Heart right ventricle (tissue), 16 donors: Measurements from ENCODE around the gene TRMT11. TPM values are rescaled to one million over a fixed set of nuclear protein-coding genes. Genes with fewer than 3 reads are reported as not detected.
A peak's percentile ranks its signal among the peaks of the same experiment; 100 is the strongest.
"Not testable (repeated sequence)": the region's sequence is repeated elsewhere in the genome, so short reads cannot be mapped to it uniquely, and the experiment has no call there.

Source experiments
- ATAC-seq, 8 donors: fragments of 200-7000 bp; cut with Tn5 transposase; one replicate each; pipeline ENCODE4 v1.9.1; 2020; ENCODE audit warnings: mild to moderate bottlenecking in 8 of 8, moderate library complexity in 8 of 8, moderate number of reproducible peaks in 1 of 8
- DNase-seq, 2 donors: peaks; one replicate each; pipeline ENCODE4 v3.0.0-alpha.2; 2020
- H3K27ac ChIP-seq, 10 donors: fragments of 200-600 bp; sonication (generic) in 2 of 10; one replicate each; pipeline versions ENCODE4 v1.5.0 to v1.8.0; 2020 to 2022; ENCODE audit warnings: mild to moderate bottlenecking in 3 of 10
- H3K27me3 ChIP-seq, 7 donors: fragments of 200-600 bp; one replicate each; pipeline ENCODE4 v1.8.0; 2021 to 2022; ENCODE audit warnings: mild to moderate bottlenecking in 2 of 7
- H3K36me3 ChIP-seq, 9 donors: fragments of 200-600 bp; sonication (generic) in 1 of 9; one replicate each; pipeline versions ENCODE4 v1.5.0 to v1.8.0; 2020 to 2022; ENCODE audit warnings: mild to moderate bottlenecking in 2 of 9
- H3K4me1 ChIP-seq, 9 donors: fragments of 200-600 bp; sonication (generic) in 1 of 9; one replicate each; pipeline versions ENCODE4 v1.5.0 to v1.8.0; 2020 to 2022; ENCODE audit warnings: mild to moderate bottlenecking in 4 of 9
- H3K4me3 ChIP-seq, 10 donors: fragments of 200-600 bp; sonication (generic) in 2 of 10; one replicate each; pipeline versions ENCODE4 v1.5.0 to v1.8.0; 2020 to 2022; ENCODE audit warnings: mild to moderate bottlenecking in 7 of 10, moderate library complexity in 2 of 10
- H3K9me3 ChIP-seq, 11 donors: fragments of 200-600 bp in 10 of 11; sonication (generic) in 2 of 11; one replicate each; pipeline versions ENCODE4 v1.5.0 to v1.8.0; 2013 to 2022; ENCODE audit warnings: mild to moderate bottlenecking in 2 of 11, control low read depth in 1 of 11, moderate library complexity in 1 of 11
- WGBS, 2 donors: extraction: QIAGEN DNeasy Blood & Tissue Kit; methylation state at CpG; one replicate each; pipeline ENCODE4 v1.1.7; 2013; ENCODE audit warnings: inconsistent platforms in 1 of 2; 5-methylcytosine and 5-hydroxymethylcytosine counted together
- intact Hi-C, 10 donors: fragments of 100-400 bp; cut with DNase I; formaldehyde crosslinking; loops; one replicate each; pipeline versions ENCODE4 v1.11.1 to v1.14.2; 2022
- polyA plus RNA-seq, 2 donors: library from polyadenylated mRNA; stranded (reverse); fragments of 200-250 nt; gene quantifications; one replicate each; pipeline ENCODE4 v1.2.3, GENCODE V29; 2013
- total RNA-seq, 10 donors: library from RNA; stranded (reverse); fragmentation: NEBNext Ultra II Directional in 3 of 10; extraction: Animal tissue kit (Norgen Biotek cat#: 25700) in 3 of 10; gene quantifications; one replicate each; pipeline versions ENCODE4 v1.2.1 to v1.2.4, GENCODE V29; 2021 to 2023
- TF ChIP-seq, protein P1 (sequence below), 9 donors: fragments of 200-600 bp; sonication (generic) in 2 of 9; IDR thresholded peaks; one replicate each; pipeline versions ENCODE4 v1.5.0 to v1.8.0; 2021 to 2022; ENCODE audit warnings: antibody characterized with exemption in 9 of 9, mild to moderate bottlenecking in 5 of 9, moderate library complexity in 1 of 9
- donor health status: Arrhythmogenic right ventricular cardiomyopathy.
- donor health status: ischemic (EF 13 %, LVEDD 7.1; RV severe dilation, severe dysfunction).
- donor health status: healthy with polysubstance abuse.
- donor health status: DM: no; HTN: yes; CAD: no.
- donor health status: DM: no; HTN: no; CAD: no.
- donor health status: ischemic (EF 25% LVEDD 6.9; RV normal size, moderate dysfunction).
- donor health status: ischemic (EF 25% LVEDD 5.7; RV mildly dilated, moderate dysfunction).
- donor health status: healthy.
- donor health status: DM: yes; HTN: yes; CAD: no.
- donor health status: Ischemic cardiomyopathy.
- donor health status: ischemic (EF 35%, LVEDD 5.7; RV mildly dilated, moderate dysfunction).
- donor health status: nonischemic (EF 11% LVEDD 7.7; RV severe dilation, severe dysfunction).
- donor health status: DM: yes; HTN: yes; CAD: no.
- donor health status: PGD.
- donor health status: ischemic (EF 29% LVEDD 5.4; RV normal size, mild dysfunction).
- donor health status: nonischemic (EF 23%, LVEDD 6.1; RV moderate dilation, normal function).

Gene TRMT11
- total and polyA plus RNA-seq, 12 donors = 7.2 to 15.8 (median 11.0) TPM

DNA sequence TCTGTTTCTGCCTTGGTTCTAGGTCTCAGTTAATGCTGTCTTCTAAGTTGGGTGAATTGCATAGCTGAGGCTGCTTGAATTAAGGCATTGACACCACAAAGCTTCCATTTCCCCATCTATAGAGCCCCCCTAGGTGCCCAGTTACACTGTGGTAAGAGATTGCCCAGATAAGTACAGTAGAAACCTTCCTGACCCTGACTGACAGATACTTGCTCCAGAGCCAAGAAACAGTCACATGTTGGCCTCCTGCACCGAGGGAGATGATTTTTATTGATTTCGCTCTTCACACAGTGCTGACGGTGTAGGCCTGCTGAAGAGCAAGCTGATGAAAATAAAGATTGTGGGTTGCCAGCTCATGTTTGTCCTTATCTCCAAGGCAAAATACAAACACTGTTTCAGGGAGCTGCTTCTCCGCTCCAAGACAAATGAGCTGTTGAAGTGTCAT, 67.9 kb downstream of the TRMT11 start:
- TF ChIP-seq, protein P1, sequence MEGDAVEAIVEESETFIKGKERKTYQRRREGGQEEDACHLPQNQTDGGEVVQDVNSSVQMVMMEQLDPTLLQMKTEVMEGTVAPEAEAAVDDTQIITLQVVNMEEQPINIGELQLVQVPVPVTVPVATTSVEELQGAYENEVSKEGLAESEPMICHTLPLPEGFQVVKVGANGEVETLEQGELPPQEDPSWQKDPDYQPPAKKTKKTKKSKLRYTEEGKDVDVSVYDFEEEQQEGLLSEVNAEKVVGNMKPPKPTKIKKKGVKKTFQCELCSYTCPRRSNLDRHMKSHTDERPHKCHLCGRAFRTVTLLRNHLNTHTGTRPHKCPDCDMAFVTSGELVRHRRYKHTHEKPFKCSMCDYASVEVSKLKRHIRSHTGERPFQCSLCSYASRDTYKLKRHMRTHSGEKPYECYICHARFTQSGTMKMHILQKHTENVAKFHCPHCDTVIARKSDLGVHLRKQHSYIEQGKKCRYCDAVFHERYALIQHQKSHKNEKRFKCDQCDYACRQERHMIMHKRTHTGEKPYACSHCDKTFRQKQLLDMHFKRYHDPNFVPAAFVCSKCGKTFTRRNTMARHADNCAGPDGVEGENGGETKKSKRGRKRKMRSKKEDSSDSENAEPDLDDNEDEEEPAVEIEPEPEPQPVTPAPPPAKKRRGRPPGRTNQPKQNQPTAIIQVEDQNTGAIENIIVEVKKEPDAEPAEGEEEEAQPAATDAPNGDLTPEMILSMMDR (IDR thresholded peaks at IDR 0.05) = no peak
- peaks cover 0 to 14% (median 0%) of the 10 kb centered on the region in 9 donors for H3K36me3 ChIP-seq
- H3K27ac ChIP-seq = no peak overlapping the region
- no peaks in the 10 kb centered on the region for H3K27me3 ChIP-seq
- ATAC-seq = peak in 4 of 8 donors; percentile 8 to 48 (median 15)
- H3K4me3 ChIP-seq = no peak overlapping the region
- intact Hi-C loops = no loop called here
- WGBS, 2 donors = 58 to 66% methylated on average over 4 of the region's 4 CpGs
- no peak for DNase-seq
- peaks cover 0 to 7% (median 0%) of the 10 kb centered on the region in 11 donors for H3K9me3 ChIP-seq
- H3K4me1 ChIP-seq = peaks cover 0 to 10% (median 0%) of the 10 kb centered on the region in 9 donors

DNA sequence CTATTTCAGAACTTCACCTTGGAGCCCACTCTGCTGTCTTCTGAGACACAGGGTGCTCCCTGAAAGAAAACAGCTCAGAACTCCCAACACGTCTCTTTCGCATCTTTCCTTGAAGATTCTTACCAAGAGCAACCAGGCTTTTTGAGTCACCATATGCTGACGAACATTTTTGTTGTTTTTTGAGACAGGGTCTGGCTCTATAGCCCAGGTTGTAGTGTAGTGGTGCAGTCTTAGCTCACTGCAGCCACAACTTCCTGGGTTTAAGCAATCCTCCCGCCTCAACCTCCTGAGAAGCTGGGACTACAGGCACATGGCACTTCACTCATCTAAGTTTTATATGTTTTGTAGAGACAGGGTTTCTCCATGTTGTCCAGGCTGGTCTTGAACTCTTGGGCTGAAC, 68.5 kb downstream of the TRMT11 start:
- DNase-seq (no peak), ATAC-seq (no peak)
- Histone ChIP-seq H3K27ac (no peak overlapping the region), H3K9me3 (peaks cover 0 to 7% (median 0%) of the 10 kb centered on the region in 11 donors), H3K4me3 (no peak overlapping the region), H3K4me1 (peaks cover 0 to 10% (median 0%) of the 10 kb centered on the region in 9 donors), H3K27me3 (no peaks in the 10 kb centered on the region), H3K36me3 (peaks cover 0 to 14% (median 0%) of the 10 kb centered on the region in 9 donors)
- intact Hi-C loops = no loop called here
- 91% methylated on average over 4 of the region's 4 CpGs for WGBS, 2 donors
- TF ChIP-seq, protein P1 (IDR thresholded peaks at IDR 0.05) = no peak

DNA sequence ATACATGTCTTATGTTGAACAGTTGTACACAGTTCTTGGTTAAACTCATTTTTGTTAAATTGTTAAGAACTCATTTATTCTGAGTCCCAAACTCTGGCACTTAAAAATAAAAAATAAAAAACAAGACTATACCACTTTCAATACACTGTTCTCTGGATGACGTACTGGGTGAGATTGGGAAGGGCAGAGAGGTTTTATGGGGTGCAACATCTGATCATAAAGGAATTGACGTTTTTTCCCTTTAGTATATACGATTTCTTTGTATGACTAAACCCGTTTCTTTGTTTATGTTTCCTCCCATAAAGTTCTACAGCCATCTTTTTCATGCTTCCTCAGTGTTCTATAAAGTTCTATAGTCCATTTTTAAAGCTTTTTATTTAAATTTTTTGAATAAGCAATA, 69.1 kb downstream of the TRMT11 start:
- intact Hi-C loops = no loop called here
- H3K36me3 ChIP-seq = peaks cover 0 to 20% (median 0%) of the 10 kb centered on the region in 9 donors
- TF ChIP-seq, protein P1 (IDR thresholded peaks at IDR 0.05) = no peak
- peaks cover 0 to 7% (median 0%) of the 10 kb centered on the region in 11 donors for H3K9me3 ChIP-seq
- no peak for DNase-seq
- no peaks in the 10 kb centered on the region for H3K27me3 ChIP-seq
- no peak overlapping the region for H3K27ac ChIP-seq
- 92 to 98% methylated on average over 4 of the region's 4 CpGs for WGBS, 2 donors
- H3K4me1 ChIP-seq = peaks cover 0 to 10% (median 0%) of the 10 kb centered on the region in 9 donors
- no peak for ATAC-seq
- no peak overlapping the region for H3K4me3 ChIP-seq

DNA sequence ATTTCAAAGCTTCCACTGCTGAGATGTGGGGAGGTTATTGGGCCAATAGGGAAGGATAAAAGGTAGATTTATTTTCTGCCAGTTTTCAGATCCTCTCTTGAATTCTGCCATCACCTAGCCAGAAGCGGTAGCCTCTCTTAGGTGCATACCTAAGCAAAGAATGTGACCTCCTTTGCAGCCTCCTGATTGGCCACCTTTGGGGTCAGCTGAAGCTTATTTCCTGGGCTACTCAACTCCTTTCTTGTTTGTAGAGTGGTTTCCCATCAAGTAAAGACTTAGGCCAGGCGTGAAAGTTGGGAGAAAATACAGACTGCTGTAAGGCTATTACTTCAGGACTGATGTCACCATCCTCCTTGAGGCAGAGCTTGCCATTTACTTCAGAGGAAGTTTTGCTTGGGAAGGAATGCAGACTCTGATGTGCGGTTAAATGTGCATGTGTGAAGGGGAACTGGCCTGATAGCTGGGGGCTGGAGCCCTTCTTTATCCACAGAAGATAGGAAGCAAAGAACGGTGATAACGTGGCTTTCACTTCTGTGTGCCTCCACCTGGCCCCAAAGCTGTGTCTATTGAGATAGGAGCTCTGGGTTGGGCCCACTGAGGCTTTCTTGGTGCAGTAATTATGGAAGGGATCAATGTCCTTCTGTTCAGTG, 70.1 kb downstream of the TRMT11 start:
- H3K9me3 ChIP-seq = peaks cover 0 to 7% (median 0%) of the 10 kb centered on the region in 11 donors
- peaks cover 0 to 10% (median 0%) of the 10 kb centered on the region in 9 donors for H3K4me1 ChIP-seq
- H3K4me3 ChIP-seq = no peak overlapping the region
- DNase-seq (no peak), ATAC-seq (no peak)
- TF ChIP-seq, protein P1 (IDR thresholded peaks at IDR 0.05) = no peak
- intact Hi-C loops = no loop called here
- H3K27ac ChIP-seq = no peak overlapping the region
- WGBS, 2 donors = 72 to 79% methylated on average over 5 of the region's 5 CpGs
- peaks cover 0 to 22% (median 0%) of the 10 kb centered on the region in 9 donors for H3K36me3 ChIP-seq
- no peaks in the 10 kb centered on the region for H3K27me3 ChIP-seq

DNA sequence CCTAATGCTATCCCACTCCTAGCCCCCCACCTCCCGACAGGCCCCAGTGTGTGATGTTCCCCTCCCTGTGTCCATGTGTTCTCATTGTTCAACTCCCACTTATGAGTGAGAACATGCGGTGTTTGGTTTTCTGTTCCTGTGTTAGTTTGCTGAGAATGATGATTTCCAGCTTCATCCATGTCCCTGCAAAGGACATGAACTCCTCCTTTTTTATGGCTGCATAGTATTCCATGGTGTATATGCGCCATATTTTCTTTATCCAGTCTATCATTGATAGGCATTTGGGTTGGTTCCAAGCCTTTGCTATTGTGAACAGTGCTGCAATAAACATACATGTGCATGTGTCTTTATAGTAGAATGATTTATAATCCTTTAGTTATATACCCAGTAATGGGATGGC, 71.7 kb downstream of the TRMT11 start:
- ATAC-seq, H3K27me3 ChIP-seq, H3K4me1 ChIP-seq, H3K4me3 ChIP-seq, intact Hi-C loops, H3K9me3 ChIP-seq, DNase-seq, H3K27ac ChIP-seq: not testable (repeated sequence)
- WGBS, 2 donors = 93 to 100% methylated on average over 3 of the region's 3 CpGs
- H3K36me3 ChIP-seq = peaks cover 0 to 17% (median 0%) of the 10 kb centered on the region in 9 donors
